Fibroblast of skin of right quadriceps (primary cell): ENCODE data around the gene MIDN.

Experiments used
- DNase-seq: peaks from one replicate; pipeline ENCODE4 v3.0.0-alpha.2; 2013

Gene MIDN

DNA sequence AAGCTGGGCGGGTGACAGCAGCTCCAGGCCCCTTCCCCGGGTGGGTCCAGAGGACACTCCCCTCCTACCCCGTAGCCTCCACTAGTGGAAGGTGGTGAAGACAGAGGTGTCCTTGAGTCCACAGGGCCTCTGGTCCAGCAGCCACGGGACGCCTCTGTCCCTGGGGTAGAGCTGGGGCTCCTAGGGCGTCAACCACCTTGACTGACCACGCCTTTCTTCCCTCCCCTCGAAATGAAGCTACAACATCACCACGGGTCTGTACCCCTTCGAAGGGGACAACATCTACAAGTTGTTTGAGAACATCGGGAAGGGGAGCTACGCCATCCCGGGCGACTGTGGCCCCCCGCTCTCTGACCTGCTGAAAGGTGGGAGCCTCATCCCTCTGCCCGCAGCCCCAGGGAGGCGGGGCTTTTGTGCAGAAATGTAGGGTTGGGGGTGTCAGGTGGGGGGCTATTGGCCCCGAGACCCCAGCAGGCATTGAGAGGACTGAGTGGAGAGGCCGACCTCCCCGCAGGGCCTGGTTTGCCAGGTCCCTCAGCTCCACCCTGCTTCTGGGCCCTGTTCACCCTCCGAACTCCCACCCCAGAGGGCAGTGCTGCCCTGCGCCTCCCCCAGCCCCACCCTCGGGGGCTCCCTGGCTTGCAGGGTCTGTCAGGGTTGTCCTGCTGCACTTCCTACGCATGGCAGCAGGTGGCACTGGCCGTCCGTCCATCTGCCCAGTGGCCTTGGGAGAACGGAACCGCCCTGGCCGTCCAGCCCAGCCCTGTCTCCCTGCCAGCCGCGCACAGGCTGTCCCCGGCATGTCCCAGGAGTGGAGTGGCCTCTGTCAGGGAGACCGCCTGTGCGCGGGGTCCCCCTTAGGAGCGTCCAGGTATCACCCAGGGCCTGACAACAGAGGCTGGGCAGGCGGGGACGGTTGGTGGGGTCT is 27.1 kb upstream of the MIDN start:
- DNase-seq, result no peak

DNA sequence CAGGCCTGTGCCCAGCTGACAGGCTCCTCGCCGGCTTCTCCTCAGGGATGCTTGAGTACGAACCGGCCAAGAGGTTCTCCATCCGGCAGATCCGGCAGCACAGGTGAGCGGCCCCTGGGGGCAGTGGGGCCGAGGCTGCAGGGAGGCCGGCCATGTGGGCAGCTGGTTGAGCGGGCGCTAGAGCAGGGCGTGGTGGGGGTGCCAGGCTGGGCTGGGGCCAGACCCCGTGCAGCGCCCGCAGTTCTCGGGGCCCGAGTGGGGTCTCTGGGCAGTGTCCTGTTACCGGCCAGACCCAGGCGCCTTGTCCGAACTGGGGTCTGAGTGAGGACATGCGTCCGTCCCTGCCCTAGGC is 26.5 kb upstream of the MIDN start:
- no peak for DNase-seq

DNA sequence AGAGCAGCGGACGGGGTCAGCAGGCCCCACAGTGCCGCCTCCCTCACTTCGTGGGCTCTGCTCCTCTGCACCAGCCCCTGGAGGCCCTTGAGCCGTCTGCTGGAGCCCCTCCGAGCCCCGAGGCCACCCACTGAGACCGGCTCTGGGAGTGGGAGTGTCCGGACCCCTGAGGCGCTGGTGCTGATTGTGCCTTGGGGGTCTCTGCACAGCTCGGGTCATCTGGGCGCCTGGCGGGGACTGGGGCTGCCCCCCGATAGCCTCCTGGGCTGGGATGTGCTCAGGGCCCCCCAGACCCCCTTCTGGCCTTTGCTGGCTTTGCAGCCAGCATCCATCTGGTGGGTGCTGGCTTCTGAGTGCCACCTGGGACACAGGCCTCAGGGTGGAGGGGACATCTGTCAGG is 26.0 kb upstream of the MIDN start:
- DNase-seq, result no peak

DNA sequence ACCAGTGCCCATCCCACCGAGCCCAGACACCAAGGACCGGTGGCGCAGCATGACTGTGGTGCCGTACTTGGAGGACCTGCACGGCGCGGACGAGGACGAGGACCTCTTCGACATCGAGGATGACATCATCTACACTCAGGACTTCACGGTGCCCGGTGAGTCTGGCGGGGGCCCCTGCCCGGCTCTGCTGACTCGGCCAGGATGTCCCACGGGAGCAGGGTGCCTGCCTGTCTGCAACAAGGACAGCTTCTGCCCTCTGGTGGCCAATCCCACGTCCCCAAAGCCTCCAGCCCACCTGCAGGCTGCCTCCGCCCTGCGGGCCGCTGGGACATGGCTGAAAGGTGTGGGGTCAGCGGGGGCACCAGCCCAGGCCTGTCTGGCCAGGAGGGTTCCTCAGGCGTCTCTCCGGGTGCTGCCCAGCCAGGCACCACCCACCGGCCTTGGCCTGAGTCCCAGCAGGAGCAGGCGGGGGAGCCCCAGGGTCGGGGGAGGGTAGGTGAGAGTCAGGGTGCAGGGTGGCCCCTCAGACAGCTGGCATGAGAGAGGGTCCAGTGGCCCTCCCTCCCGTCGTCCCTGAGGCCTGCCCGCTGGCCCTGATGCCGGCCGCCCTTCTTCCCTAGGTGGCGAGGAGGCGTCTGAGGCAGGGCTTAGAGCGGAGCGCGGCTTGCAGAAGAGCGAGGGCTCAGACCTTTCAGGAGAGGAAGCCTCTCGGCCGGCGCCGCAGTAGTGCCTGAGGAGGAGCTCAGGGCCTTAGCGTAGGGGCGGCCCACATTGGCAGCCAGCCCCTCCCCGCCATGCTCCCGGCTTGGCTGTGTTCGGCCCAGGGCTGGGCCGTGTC is 25.1 kb upstream of the MIDN start:
- no peak for DNase-seq

DNA sequence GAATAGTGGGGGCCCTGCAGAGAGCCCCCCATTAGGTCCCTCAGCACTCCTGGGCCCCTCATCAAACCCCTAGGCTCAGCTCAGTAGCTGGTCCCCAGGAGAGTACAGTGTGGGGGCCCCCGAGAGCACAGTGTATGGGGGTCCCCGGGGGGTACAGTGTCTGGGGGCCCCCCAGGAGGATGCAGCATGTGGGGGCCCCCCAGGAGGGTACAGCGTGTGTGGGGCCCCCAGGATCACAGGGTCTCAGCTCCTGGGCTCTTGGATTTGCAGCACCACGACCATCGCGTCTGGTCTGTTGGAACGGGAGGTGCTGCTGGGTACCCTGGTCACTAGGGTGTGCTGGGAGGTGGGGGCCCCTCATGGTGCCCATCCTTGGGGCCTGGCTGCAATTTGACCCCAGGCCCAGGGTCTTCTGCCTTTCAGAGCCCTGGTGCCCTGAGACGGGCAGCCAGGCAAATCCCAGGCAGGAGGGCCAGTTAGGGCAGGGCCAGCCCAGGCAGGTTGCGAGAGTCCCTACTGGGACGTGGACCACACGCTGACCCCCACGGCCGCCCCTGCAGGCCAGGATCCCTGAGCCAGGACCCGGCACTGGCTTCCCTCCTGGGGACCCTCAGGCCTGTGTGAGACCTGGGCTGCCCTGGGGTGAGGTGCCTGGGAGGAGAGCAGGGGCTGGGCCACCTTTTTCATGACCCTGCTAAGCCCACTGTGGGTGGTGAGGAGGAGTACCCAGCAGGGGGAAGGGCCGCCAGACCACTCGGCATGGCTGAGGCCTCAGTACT is 24.1 kb upstream of the MIDN start:
- DNase-seq, result no peak

DNA sequence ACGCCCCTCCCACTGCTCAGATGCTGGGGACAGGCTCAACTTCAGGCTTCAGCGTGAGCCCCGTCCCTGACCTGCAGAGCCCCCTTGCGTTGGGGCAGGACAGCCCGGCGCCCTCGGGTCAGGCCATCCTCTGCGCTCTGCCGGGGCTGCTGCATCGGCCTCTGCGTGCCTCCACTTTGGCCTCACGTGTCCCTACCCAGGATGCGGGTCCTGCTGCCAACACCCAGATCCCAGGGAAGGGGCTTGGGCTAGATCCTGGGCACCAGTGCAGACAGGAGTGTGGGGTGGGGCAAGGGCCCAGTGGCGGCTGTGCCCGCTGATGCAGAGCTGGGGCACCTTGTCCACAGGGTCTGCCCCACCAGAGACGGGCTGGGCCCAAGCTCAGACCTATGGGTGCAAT is 23.5 kb upstream of the MIDN start:
- no peak for DNase-seq

DNA sequence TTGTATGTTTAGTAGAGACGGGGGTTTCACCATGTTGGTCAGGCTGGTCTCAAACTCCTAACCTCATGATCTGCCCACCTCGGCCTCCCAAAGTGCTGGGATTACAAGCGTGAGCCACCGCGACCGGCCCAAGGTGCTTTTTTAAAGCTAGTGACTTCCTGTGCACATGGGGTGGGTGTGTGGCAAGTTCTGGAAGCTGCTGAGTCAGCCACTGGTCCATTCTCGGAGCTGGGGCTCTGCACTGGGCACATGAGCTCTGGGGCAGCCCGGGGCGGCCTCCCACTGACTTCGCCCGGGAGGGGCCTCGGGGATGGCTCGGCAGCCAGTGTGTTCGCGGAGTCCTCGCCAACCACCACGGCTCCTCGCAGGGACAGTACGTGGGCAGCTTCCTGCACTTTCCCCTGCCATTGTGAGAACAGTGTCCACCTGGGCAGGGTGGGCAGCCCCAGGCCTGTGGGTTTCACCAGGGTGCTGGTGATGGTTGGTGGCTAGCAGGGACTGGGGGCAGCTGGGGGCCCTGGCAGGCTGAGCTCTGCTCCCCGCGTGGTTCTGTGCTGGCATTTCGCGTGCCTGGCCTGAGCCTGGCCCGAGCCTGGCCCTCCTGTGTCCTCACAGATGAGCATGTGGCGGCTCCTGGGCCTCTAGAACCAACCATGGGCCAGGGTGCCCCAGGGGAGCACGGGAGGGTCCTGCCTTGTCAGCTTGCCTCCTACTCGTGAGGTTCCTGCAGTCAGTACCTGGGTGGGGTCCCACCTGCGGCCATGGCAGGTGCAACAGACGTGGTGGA is 22.8 kb upstream of the MIDN start:
- DNase-seq, result no peak

DNA sequence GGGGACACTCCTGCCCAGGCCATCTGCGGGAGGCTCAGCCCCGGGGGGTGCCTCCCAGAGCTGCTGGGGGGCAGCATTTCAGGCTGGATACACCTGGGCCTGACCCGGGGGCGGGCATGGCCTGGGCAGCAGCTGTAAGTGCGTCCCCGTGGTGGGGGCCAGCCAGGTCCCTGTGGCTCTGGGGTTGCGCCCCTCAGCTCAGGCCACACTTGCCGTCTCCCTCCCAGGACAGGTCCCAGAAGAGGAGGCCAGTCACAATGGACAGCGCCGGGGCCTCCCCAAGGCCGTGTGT is 22.2 kb upstream of the MIDN start:
- no peak for DNase-seq

DNA sequence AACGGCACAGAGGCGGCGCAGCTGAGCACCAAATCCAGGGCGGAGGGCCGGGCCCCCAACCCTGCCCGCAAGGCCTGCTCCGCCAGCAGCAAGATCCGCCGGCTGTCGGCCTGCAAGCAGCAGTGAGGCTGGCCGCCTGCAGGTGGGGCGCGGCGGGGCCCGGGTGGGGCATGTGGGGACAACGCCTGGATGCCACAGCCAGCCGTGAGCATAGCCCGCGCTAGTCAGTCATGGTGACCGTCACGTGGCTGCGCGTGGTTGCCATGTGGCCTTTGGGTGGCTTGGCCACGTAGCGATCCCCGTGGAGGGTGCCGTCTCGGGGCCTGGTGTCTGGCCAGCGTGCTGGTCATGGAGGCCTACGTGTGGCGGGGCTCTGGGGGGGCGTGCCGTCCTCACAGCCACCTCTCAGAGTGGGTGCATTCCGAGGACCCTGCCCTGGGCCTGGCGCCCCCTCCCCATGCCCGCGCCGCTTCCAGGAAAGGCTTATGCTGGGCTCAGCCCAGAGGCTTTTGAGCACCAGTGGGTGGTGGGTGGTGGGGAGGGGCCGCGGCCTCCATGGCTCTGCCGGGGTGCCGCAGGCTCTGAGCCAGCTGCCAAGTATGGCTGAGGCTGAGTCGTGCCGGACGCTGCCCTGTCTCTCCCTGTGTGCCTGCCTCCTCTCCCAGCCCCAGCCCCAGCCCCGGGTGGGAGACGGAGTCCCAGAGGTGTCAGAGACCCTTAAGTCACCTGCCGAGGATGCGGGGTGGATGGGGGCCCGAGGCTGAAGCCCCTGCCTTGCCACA is 21.7 kb upstream of the MIDN start:
- no peak for DNase-seq

DNA sequence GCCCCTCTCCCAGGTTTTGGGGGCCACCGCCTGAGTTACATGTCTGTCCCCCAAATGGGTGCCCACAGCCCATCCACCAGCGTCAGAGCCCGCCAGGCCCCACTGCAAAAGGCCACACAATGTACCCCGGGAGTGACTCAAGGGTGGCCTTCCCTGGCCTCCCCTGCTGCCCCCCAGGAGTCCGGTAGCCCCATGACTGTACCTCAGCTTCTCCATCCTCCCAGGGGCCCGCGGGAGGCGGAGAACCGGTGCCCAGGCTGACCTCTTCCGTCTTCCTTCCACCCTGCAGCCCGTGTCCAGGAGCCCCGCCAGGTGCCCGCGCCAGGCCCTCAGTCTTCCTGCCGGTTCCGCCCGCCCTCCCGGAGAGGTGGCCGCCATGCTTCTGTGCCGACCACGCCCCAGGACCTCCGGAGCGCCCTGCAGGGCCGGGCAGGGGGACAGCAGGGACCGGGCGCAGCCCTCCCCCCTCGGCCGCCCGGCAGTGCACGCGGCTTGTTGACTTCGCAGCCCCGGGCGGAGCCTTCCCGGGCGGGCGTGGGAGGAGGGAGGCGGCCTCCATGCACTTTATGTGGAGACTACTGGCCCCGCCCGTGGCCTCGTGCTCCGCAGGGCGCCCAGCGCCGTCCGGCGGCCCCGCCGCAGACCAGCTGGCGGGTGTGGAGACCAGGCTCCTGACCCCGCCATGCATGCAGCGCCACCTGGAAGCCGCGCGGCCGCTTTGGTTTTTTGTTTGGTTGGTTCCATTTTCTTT is 20.9 kb upstream of the MIDN start:
- no peak for DNase-seq

DNA sequence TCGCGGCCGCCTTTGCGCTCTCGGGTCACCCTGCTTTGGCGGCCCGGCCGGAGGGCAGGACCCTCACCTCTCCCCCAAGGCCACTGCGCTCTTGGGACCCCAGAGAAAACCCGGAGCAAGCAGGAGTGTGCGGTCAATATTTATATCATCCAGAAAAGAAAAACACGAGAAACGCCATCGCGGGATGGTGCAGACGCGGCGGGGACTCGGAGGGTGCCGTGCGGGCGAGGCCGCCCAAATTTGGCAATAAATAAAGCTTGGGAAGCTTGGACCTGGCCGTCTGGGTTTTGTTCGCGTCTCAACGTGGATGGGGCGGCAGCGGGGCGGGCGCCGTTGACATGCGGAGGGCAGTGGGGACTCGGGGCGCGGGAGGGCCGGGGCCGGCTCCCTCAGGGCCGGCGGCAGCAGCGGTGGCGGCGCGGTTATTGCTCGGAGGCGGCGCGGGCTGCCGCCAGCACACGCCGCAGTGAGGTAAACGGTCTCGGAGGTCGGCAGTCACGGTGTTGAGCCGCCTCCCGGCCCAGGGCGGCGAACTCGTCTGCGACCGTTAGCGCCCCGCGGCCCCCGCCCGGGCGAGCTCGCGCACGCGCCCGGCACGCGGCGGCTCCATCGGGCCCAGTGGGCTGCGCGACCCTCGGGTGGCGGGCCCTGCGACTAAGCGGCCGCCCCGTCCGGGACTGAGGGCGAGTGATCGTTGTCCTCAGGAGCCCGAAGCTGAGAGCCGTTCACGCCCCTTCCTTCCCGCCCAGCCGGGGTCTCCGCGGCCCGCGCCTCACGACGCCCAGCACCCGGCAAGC is 20.0 kb upstream of the MIDN start:
- DNase-seq, result no peak

DNA sequence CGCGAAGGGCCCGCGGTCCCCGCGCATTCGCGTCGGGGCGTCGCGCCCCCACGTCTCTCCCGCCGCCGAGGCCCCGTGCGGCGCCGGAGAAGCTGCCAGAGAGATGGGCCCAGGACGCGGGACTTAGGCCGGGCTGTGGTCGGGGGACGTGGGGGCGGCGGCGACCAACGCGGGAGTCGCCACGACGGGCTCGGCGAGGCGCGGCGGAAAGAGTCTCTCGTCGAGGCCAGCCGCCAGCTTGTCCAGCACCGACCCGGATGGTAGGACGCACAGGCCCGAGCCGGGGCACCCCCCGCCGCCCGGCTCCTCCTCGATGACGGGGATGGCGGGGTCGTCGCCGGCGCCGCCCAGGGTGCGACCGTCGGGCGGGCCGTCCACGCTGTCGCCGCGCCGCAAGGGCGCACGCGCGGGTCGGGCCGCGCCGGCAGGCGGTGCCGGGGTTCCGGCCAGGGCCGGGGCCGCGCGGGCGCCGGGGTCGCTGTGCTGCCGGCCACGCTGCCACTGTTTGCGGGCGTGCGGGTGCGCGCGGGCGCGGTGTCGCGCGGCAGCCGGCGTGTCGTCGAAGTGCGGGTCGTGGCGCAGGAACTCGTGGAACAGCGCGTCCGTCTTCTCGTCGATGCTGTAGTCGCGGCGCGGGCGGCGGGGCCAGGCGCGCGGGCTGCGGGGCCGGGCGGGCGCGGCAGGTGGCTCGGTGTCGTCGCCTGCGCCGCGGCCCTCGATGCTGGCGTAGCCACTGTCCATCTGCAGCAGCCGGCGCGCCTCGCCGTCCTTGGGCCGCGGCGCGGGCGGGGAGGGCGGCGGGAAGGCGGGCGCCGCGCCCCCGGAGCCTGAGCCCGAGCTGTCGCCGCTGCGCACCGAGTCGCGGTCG is 19.1 kb upstream of the MIDN start:
- no peak for DNase-seq

DNA sequence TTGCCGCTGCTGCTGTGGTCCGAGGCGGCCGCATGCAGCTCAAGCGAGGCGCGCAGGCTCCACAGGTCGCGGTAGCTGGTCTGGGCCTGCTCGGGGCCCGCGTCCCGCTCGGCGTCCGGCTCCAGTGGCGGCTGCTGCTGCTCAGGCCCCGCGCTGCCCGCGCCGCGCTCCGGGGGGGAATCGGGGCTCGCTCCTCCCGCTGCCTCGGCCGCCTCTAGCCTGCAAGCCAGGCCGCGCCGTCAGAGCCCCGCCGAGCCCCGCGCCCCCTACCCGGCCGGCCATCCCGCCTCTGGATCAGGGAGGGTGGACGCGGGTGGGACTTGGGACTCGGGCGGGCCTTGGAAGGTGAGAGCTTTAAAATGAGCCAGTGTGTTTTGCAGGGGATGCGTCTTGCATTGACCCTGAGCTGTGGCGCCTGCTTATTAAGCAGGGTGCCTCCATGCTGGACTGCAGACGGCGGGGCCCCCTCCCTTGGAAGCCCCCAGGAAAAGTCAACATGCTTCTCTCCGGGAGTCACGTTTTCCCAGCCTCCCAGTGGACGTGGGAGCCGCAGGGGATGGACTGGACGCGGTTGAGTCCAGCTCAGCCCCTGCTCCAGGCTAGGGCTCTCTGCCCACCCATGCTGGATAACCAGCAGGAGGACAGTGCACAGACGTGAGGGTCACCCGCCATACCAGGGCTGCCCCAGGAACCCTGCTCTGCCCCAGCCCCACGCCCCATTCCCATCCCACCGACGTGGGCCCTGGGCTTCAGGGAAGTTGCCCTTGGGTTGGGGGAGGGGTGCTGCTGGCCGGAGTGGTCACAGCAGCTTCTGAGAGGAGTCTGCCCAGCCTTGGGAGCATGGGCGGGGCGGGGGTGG is 18.2 kb upstream of the MIDN start:
- no peak for DNase-seq

DNA sequence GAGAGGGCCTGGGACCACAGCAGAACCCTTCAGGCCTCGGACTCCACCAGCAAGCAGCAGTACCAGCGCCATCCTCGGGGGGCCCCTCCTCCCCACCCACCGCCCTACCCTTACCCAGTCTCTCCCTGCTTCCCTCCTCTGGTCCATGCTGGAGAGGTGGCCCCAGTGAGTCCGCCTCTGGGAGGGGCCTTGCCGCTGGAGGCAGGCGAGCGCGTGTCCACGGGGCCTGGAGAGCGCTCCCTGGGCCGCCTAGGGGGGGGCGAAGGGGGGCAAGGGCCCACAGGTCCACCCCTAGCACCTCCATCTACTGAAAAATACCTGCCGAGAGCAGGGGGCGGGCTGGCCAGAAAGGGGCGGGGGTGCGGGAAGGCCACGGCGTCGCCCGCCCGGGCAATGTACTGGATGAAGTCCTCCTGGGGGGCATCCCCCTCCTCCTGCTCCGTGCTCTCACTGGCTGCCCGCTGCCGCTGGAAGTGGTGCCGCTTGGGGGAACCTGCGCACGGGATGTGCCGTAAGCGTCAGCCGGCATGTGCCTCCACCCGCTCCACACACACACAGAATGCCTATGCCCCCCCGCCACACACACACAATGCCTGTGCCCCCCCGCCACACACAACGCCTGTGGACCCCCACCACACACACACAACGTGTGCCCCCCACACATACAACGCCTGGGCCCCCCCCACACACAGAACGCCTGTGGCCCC is 17.4 kb upstream of the MIDN start:
- DNase-seq, result no peak

DNA sequence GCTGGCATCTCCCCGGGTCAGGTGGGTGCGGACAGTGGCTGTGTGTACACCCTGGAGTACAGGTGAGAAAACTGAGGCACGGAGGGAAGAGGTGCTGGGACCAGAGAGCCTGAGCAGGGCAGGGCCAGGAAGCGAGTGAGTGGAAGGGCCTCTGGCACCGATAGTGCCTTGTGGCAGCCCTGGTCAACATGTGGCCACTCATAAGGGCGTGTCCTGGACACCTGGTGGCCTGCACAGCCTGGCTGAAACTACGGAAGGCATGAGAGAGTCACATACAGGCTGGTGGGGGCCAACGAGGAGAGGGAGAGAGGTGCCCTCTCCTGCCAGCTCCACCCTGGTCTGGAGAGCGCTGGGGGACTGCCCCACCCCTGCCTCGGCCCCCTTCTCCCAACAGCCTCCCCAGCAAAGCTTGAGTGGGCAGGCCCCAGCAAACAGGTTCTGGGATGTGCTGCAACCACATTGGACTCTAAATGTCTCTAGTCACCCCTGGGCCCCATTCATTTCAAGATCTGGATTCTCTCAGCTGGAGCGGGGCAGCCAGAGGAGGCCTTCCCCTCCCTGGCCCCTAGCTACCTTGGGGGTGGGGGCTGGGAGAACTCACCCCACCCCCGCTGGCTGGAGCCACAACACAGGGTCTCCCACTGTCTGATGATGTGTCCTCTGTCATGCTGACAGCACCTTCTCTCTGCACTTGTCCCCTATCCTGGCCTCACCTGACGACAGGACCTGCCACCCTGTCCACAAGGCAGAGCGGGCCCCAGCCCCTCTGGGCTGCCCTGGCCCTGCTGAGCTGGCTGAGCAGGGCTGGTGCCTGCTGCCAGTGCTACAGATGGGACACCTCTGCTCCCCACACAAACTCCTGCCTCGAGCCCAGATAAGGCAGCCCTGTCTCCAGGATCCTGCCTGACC is 16.4 kb upstream of the MIDN start:
- no peak for DNase-seq

DNA sequence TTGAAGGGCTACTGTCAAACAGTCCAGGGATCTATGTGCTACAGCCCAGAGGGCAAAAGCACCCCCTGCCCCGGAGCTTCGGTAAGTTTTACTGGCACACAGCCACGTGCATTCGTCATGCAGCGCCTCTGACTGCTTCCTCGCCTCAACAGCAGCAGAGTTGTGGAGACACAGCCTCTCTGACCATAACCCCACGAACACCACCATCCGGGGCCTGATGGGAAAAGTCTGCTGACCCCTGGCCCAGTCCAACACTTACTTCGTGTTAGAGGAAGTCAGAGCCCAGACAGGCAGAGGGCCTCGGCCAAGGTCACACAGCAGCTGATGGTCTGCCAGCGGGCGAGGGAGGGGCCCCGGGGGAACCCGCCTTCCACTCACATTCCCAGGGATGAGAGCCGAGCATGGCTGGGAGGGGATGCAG is 15.7 kb upstream of the MIDN start:
- peak; percentile 50 for DNase-seq
